Loucy (cell line): ENCODE data around the gene GSG1L.

ENCODE experiments used
- EZH2phosphoT487 ChIP-seq: fragments of 200-600 bp; IDR thresholded peaks from 2 replicates; pipeline ENCODE4 v1.6.1; 2018; ENCODE audit warnings: antibody characterized with exemption, mild to moderate bottlenecking, moderate library complexity, borderline replicate concordance
- TF ChIP-seq, protein P1 (sequence below): fragments of 200-600 bp; sonication (generic); conservative IDR thresholded peaks from 2 replicates; pipeline ENCODE4 v1.5.1; 2014; ENCODE audit warnings: mild to moderate bottlenecking, antibody characterized with exemption, low read length

DNA sequence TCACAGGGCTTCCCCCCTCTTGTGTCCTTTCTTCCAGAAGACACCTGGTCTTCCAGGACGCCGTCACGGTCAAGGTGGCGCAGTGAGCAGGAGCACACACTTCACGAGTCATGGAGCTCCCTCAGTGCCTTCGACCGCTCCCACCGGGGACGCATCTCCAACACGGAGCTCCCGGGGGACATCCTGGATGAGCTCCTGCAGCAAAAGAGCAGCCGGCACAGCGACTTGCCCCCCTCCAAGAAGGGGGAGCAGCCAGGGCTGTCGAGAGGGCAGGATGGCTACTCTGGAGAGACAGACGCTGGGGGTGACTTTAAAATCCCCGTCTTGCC lies 314.0 kb downstream of the GSG1L start:
- TF ChIP-seq, protein P1, sequence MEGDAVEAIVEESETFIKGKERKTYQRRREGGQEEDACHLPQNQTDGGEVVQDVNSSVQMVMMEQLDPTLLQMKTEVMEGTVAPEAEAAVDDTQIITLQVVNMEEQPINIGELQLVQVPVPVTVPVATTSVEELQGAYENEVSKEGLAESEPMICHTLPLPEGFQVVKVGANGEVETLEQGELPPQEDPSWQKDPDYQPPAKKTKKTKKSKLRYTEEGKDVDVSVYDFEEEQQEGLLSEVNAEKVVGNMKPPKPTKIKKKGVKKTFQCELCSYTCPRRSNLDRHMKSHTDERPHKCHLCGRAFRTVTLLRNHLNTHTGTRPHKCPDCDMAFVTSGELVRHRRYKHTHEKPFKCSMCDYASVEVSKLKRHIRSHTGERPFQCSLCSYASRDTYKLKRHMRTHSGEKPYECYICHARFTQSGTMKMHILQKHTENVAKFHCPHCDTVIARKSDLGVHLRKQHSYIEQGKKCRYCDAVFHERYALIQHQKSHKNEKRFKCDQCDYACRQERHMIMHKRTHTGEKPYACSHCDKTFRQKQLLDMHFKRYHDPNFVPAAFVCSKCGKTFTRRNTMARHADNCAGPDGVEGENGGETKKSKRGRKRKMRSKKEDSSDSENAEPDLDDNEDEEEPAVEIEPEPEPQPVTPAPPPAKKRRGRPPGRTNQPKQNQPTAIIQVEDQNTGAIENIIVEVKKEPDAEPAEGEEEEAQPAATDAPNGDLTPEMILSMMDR, result no peak
- TF ChIP-seq EZH2phosphoT487, result no peak
